AG04450 (cell line): ENCODE results near the gene BCL2L2. TPM values are rescaled to one million over a fixed set of nuclear protein-coding genes. Genes with fewer than 3 reads are reported as not detected.

Experiments
- CTCF ChIA-PET: fragments of 300-600, 350-600 bp; formaldehyde crosslinking; extraction: SDS; loops from one replicate; lab custom pipeline; 2022; ENCODE audit warnings: antibody characterized with exemption, inconsistent platforms; lab: Charles Lee
- POLR2A ChIA-PET: fragments of 350-600 bp; formaldehyde crosslinking; extraction: SDS; loops from one replicate; lab custom pipeline; 2021; ENCODE audit warnings: antibody characterized with exemption, inconsistent platforms; lab: Yijun Ruan, JAX
- DNase-seq: peaks from one replicate; pipeline ENCODE4 v3.0.0-alpha.2; 2011; ENCODE audit warnings: low read depth, low spot score
- H3K27ac ChIP-seq: one replicate; pipeline ENCODE4 v1.5.1; 2012; ENCODE audit warnings: low read depth, low read length, control low read depth
- H3K27me3 ChIP-seq: one replicate; pipeline ENCODE4 v1.6.0; 2012; ENCODE audit warnings: low read length; ENCODE audit not compliant: control insufficient read depth, insufficient read depth
- H3K4me3 ChIP-seq: 2 replicates; pipeline ENCODE4 v1.5.1; 2011; ENCODE audit warnings: mild to moderate bottlenecking, low read depth, low read length, control low read depth
- H3K9me3 ChIP-seq: 2 replicates; pipeline ENCODE4 v1.5.1; 2012; ENCODE audit warnings: low read length; ENCODE audit not compliant: control insufficient read depth, insufficient read depth
- CTCF ChIP-seq: IDR thresholded peaks from 2 replicates; pipeline ENCODE4 v1.5.1; 2011; ENCODE audit warnings: low read depth, low read length, control low read depth, inconsistent platforms
- polyA plus RNA-seq: library from polyadenylated mRNA; depleted of rRNA; stranded (reverse); fragments of >200 nt; gene quantifications from 2 replicates; pipeline ENCODE4 v1.2.3, GENCODE V29; 2011

Gene BCL2L2
- polyA plus RNA-seq, 1 experiment = 21.5 TPM

GRCh38 chr14:23356662-23357061 is 50.0 kb downstream of the BCL2L2 start:
- Histone ChIP-seq H3K9me3 (no peaks in the 10 kb centered on the region), H3K4me3 (no peak overlapping the region), H3K27ac (no peak overlapping the region), H3K27me3 (no peaks in the 10 kb centered on the region)
- CTCF ChIA-PET = interaction anchor here (2.6 kb wide), 1 partner anchor 24 kb away, joined by 8 read pairs; no protein-coding TSS in a partner anchor
- POLR2A ChIA-PET = no interaction called here
- no peak for DNase-seq
- no peak for TF ChIP-seq CTCF

GRCh38 chr14:23357261-23357660 is 50.6 kb downstream of the BCL2L2 start:
- DNase-seq = no peak
- ChIA-PET CTCF (interaction anchor here (2.6 kb wide), 1 partner anchor 23 kb away, joined by 8 read pairs; no protein-coding TSS in a partner anchor), POLR2A (no interaction called here)
- H3K4me3 ChIP-seq = no peak overlapping the region
- H3K9me3 ChIP-seq = no peaks in the 10 kb centered on the region
- H3K27me3 ChIP-seq = no peaks in the 10 kb centered on the region
- H3K27ac ChIP-seq = no peak overlapping the region
- TF ChIP-seq CTCF = no peak

GRCh38 chr14:23358042-23358441 is 51.4 kb downstream of the BCL2L2 start:
- POLR2A ChIA-PET = no interaction called here
- CTCF ChIA-PET = interaction anchor here (2.6 kb wide), 1 partner anchor 22 kb away, joined by 8 read pairs; no protein-coding TSS in a partner anchor

GRCh38 chr14:23358553-23359166 is 52.0 kb downstream of the BCL2L2 start:
- H3K27me3 ChIP-seq = no peaks in the 10 kb centered on the region
- CTCF ChIA-PET = interaction anchor here (2.6 kb wide), 1 partner anchor 22 kb away, joined by 8 read pairs; no protein-coding TSS in a partner anchor
- TF ChIP-seq CTCF = no peak
- POLR2A ChIA-PET = no interaction called here
- no peaks in the 10 kb centered on the region for H3K9me3 ChIP-seq
- H3K4me3 ChIP-seq = no peak overlapping the region
- peak overlapping the region; percentile 11 for H3K27ac ChIP-seq
- DNase-seq = no peak

More at GRCh38 chr14:23358042-23358441, 51.4 kb downstream of the BCL2L2 start:
- Histone ChIP-seq H3K27ac (peak overlapping the region; percentile 11), H3K4me3 (no peak overlapping the region), H3K9me3 (no peaks in the 10 kb centered on the region), H3K27me3 (no peaks in the 10 kb centered on the region)
- no peak for TF ChIP-seq CTCF
- no peak for DNase-seq

- no peak overlapping the region for H3K4me3 ChIP-seq
- DNase-seq = no peak
- ChIA-PET POLR2A (no interaction called here), CTCF (interaction anchor here (1.9 kb wide), 1 partner anchor 20 kb away, joined by 7 read pairs; no protein-coding TSS in a partner anchor)
- no peaks in the 10 kb centered on the region for H3K27me3 ChIP-seq
- H3K27ac ChIP-seq = no peak overlapping the region
- TF ChIP-seq CTCF = no peak
- H3K9me3 ChIP-seq = no peaks in the 10 kb centered on the region
Observed at GRCh38 chr14:23359167-23359626, 52.6 kb downstream of the BCL2L2 start.
